PFSK-1 (cell line): ENCODE measurements around the gene KLF7.

Source experiments
- FOXP2 ChIP-seq: optimal IDR thresholded peaks from 2 replicates; pipeline ENCODE3; 2011; ENCODE audit warnings: borderline replicate concordance, control low read depth, inconsistent platforms; ENCODE audit not compliant: insufficient read depth; ENCODE audit errors: extremely low read length, extremely low read depth
- POLR2AphosphoS5 ChIP-seq: IDR thresholded peaks from 2 replicates; pipeline ENCODE4 v1.6.1; 2012; ENCODE audit warnings: low read depth, mild to moderate bottlenecking, control low read depth, low read length, moderate library complexity
- SIN3A ChIP-seq: IDR thresholded peaks from 2 replicates; pipeline ENCODE4 v1.6.1; 2012; ENCODE audit warnings: mild to moderate bottlenecking, low read length, moderate library complexity, borderline replicate concordance; ENCODE audit not compliant: insufficient read depth
- TAF1 ChIP-seq: IDR thresholded peaks from 2 replicates; pipeline ENCODE4 v1.6.1; 2012; ENCODE audit warnings: low read length, control low read depth, borderline replicate concordance; ENCODE audit not compliant: insufficient read depth
- TF ChIP-seq, protein P1 (sequence below), 2 experiments: IDR thresholded peaks; 2 replicates each; pipeline versions ENCODE4 v1.6.1 to v1.8.0; 2011 to 2012; ENCODE audit warnings: low read depth in 2 of 2, low read length in 2 of 2, control low read depth in 1 of 2, inconsistent platforms in 1 of 2, mild to moderate bottlenecking in 1 of 2, moderate library complexity in 1 of 2; ENCODE audit not compliant: insufficient read depth in 1 of 2

Gene KLF7

DNA sequence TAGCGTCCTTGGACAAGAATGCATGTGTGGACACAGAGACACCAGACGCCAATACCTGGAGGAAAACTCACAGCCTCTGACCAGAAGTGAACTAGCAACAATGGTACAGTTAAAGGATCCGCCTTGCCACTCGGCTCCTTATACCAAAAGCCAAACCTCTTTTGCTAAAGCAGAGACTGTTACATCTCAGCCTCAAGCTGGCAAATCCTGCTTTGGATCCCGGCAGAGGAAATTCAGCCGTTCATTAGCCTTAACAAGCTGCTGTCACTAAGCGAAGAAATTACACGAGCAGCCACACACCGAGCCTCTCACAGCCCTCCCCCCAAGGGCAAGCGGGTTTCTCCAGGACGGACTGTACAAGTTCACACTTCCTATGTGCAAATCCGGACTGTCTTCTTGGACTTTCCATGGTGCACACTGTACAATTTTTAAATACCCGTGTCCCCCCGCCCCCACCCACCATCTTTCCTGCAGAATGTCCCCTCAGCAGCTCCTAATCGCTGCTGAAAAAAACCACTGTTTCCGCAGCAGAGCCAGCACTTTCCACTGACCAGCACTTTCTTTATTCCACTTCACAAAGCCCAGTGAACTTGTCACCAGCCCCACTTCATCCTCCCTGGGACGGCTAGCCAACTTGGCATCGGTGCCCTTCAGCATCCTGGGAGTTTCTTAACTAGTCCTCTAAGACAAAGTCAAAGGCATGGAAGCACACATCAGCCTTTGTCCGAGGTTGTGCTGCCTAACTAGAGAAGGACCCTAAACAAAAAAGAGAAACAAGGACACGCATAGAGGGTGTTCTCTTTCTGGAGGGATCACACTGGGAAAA lies 1.5 kb downstream of the KLF7 start:
- no peak for TF ChIP-seq FOXP2
- TF ChIP-seq TAF1, result peak; percentile 45; the same call in 1 of the 2 replicates
- peak; percentile 44; the same call in 1 of the 2 replicates for TF ChIP-seq SIN3A
- TF ChIP-seq, protein P1, sequence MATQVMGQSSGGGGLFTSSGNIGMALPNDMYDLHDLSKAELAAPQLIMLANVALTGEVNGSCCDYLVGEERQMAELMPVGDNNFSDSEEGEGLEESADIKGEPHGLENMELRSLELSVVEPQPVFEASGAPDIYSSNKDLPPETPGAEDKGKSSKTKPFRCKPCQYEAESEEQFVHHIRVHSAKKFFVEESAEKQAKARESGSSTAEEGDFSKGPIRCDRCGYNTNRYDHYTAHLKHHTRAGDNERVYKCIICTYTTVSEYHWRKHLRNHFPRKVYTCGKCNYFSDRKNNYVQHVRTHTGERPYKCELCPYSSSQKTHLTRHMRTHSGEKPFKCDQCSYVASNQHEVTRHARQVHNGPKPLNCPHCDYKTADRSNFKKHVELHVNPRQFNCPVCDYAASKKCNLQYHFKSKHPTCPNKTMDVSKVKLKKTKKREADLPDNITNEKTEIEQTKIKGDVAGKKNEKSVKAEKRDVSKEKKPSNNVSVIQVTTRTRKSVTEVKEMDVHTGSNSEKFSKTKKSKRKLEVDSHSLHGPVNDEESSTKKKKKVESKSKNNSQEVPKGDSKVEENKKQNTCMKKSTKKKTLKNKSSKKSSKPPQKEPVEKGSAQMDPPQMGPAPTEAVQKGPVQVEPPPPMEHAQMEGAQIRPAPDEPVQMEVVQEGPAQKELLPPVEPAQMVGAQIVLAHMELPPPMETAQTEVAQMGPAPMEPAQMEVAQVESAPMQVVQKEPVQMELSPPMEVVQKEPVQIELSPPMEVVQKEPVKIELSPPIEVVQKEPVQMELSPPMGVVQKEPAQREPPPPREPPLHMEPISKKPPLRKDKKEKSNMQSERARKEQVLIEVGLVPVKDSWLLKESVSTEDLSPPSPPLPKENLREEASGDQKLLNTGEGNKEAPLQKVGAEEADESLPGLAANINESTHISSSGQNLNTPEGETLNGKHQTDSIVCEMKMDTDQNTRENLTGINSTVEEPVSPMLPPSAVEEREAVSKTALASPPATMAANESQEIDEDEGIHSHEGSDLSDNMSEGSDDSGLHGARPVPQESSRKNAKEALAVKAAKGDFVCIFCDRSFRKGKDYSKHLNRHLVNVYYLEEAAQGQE (IDR thresholded peaks at IDR 0.05; ENCODE audit: insufficient read depth in 1 of 2, low read depth in 2 of 2, low read length in 2 of 2), result no peak
- 0 out of 2 replicates have a peak, but pooled peaks have one; percentile 28 for TF ChIP-seq POLR2AphosphoS5

DNA sequence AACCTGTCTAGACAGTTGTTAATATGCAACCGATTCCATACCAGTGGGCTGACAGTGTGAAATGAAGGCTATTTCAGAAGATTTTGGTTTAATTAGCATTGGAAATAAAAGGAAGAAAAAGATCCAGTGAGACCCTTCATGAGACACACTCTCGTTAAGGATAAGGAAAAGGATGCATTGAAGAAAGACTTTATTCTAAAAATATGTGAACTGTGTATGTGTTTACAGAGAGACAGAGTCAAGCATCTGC lies 2.1 kb downstream of the KLF7 start:
- TF ChIP-seq TAF1, result no peak
- TF ChIP-seq POLR2AphosphoS5, result no peak
- TF ChIP-seq SIN3A, result no peak

DNA sequence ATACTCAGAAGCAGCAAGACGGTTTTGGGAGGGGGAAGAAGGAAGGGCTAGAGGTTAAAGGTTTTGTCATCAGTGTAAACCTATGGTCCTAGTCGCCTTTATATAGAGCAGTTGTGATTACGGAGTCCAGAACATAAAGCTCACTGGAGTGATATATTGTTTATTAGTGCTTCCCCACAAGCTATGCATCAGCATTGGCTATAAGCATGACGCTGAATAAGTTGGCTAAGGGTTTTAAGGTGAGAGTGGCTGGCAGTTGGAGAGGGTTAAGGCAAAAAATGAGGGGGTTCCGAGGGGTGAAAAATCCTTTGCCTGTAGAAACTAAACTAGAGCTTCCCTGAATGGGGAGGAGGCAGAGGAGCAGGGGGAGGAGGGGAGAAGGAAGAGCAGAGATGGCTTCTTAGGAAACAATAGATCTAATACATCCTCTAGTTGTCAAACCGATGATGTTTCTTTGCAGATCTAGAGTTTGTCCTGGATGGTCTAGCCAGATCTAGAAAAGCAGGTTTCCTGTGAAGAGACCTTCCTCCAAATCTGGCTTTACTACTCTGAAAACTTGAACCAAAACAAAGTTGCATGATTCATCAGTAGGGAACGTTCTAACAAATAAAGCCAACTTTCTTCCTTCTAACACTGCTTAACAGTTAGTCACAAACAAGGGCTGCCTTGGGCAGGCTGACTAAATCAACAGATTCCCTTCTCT lies 2.5 kb downstream of the KLF7 start:
- no peak for TF ChIP-seq TAF1
- no peak for TF ChIP-seq SIN3A
- TF ChIP-seq, protein P1 (IDR thresholded peaks at IDR 0.05; ENCODE audit: insufficient read depth in 1 of 2, low read depth in 2 of 2, low read length in 2 of 2), result no peak
- TF ChIP-seq POLR2AphosphoS5, result no peak
- no peak for TF ChIP-seq FOXP2

DNA sequence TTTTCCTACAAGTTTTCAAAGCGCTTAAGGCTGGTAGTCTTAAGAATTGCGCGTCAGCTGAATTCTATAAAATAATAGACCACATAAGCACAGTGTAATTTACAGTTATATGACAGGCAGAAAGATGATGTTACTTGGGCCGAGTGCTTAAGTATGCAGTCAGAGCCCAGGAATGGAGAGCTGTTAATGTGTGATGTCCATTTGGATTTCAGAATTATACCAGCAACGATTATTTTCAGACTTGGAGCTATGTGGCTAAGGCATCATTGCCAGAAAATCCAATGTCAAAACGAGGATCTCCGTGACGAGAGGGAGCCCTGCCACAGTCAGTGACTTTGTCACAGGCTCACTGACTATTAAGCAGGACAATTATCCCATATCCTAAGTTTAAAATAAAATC lies 3.4 kb downstream of the KLF7 start:
- TF ChIP-seq, protein P1 (IDR thresholded peaks at IDR 0.05; ENCODE audit: insufficient read depth in 1 of 2, low read depth in 2 of 2, low read length in 2 of 2), result no peak
- TF ChIP-seq FOXP2 (no peak), TAF1 (no peak)

DNA sequence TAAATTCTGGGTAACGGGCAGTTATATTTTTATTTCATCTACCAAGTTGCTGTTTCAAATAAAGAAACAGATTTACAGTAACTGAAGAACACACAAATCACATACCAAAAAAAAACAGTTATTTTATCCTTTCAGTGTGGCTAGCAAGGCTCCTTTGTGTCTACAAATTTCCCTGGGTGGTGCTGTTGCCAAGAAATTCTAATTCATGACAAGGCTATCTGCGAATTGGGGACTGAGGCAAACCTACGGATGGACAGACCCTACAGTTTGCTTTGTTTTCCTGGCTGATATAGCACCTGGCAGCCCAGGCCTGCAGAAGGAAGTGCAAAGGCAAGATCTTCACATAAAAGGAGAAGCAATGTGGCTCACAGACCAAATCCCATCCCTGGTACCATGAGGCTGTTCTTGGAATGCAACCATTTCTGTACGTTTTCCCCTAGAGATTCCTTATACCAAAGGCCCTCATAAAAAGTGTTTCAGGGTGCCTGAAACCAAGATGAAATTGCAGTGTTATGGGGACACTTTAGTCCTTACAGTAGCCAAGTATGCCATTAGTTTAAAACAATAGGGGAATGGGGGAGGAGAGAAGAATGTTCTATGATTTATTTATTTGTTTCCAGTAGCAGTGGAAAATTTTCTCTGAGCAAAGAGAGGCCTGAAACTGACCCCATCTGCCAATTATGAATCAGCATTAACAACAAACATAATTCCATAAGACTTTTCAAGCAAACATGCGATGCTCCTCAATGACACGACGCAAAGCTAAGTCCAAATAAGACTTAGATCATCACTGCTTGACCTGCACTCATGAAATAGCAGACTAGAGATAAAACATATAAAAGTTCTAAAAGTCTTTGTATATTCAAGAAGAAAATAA lies 4.3 kb downstream of the KLF7 start:
- TF ChIP-seq POLR2AphosphoS5 (no peak), SIN3A (no peak), FOXP2 (no peak), TAF1 (no peak)
